Smooth muscle cell (in vitro differentiated cells): ENCODE results near the gene HYPK. TPM values are rescaled to one million over a fixed set of nuclear protein-coding genes. Genes with fewer than 3 reads are reported as not detected.

Experiments used
- DNase-seq: peaks from one replicate; lab custom pipeline; 2025; ENCODE audit not compliant: unreplicated experiment; lab: John Stamatoyannopoulos, UW
- H2AFZ ChIP-seq: fragments of 200-600 bp; sonication (generic); 2 replicates; pipeline ENCODE4 v1.6.0; 2016; ENCODE audit warnings: antibody characterized with exemption, low read depth, mild to moderate bottlenecking
- H3F3A ChIP-seq: fragments of 200-600 bp; sonication (generic); 2 replicates; pipeline ENCODE4 v1.6.0; 2017; ENCODE audit warnings: antibody characterized with exemption, low read depth
- H3K27ac ChIP-seq: fragments of 200-600 bp; sonication (generic); 2 replicates; pipeline ENCODE4 v1.5.1; 2016; ENCODE audit warnings: low read depth, mild to moderate bottlenecking
- H3K27me3 ChIP-seq: fragments of 200-600 bp; sonication (generic); 2 replicates; pipeline ENCODE4 v1.6.1; 2016; ENCODE audit warnings: low read depth, mild to moderate bottlenecking
- H3K36me3 ChIP-seq: fragments of 200-600 bp; sonication (generic); 2 replicates; pipeline ENCODE4 v1.5.1; 2016; ENCODE audit warnings: low read depth
- H3K4me1 ChIP-seq: fragments of 200-600 bp; sonication (generic); 2 replicates; pipeline ENCODE4 v1.5.1; 2016; ENCODE audit warnings: low read depth
- H3K4me2 ChIP-seq: fragments of 200-600 bp; sonication (generic); 2 replicates; pipeline ENCODE4 v1.6.0; 2016; ENCODE audit warnings: mild to moderate bottlenecking
- H3K4me3 ChIP-seq: fragments of 200-600 bp; sonication (generic); 2 replicates; pipeline ENCODE4 v1.5.1; 2016; ENCODE audit warnings: mild to moderate bottlenecking
- H3K79me2 ChIP-seq: fragments of 200-600 bp; sonication (generic); 2 replicates; pipeline ENCODE4 v1.6.0; 2016; ENCODE audit warnings: low read depth, mild to moderate bottlenecking
- H3K9ac ChIP-seq: fragments of 200-600 bp; sonication (generic); 2 replicates; pipeline ENCODE4 v1.6.0; 2016; ENCODE audit warnings: low read depth
- H3K9me3 ChIP-seq: fragments of 200-600 bp; sonication (generic); replicated peaks from 2 replicates; pipeline ENCODE4 v1.5.1; 2016; ENCODE audit warnings: low read depth
- H4K20me1 ChIP-seq: fragments of 200-600 bp; sonication (generic); 2 replicates; pipeline ENCODE4 v1.6.0; 2016; ENCODE audit warnings: low read depth
- CTCF ChIP-seq: fragments of 200-600 bp; sonication (generic); IDR thresholded peaks from 2 replicates; pipeline ENCODE4 v1.5.1; 2017; ENCODE audit warnings: borderline replicate concordance, mild to moderate bottlenecking, antibody characterized with exemption; ENCODE audit not compliant: insufficient read depth, poor library complexity, severe bottlenecking
- WGBS: methylation state at CpG from one replicate; pipeline ENCODE4 v1.1.7; 2016; ENCODE audit warnings: low lambda C conversion rate; 5-methylcytosine and 5-hydroxymethylcytosine counted together
- polyA plus RNA-seq: library from polyadenylated mRNA; unstranded; fragments of >200 nt; fragmentation: Nextera tagmentation; extraction: Ambion mirVana; gene quantifications from 2 replicates; pipeline ENCODE4 v1.2.1, GENCODE V29; 2016
- total RNA-seq: library from RNA; depleted of rRNA; stranded (reverse); fragments of >200 nt; gene quantifications from 2 replicates; pipeline ENCODE4 v1.2.3, GENCODE V29; 2014

HYPK gene
- total and polyA plus RNA-seq, 2 experiments from 2014 or later = 7.3 to 14.7 TPM

GRCh38 chr15:43789409-43789808, 11.0 kb upstream of the HYPK start:
- H3K4me1 ChIP-seq = peaks cover 13% of the 10 kb centered on the region
- H3K36me3 ChIP-seq = no peaks in the 10 kb centered on the region
- no peak overlapping the region for H3K27ac ChIP-seq
- no peaks in the 10 kb centered on the region for H3K9me3 ChIP-seq
- 94% methylated on average over 3 of the region's 3 CpGs for WGBS
- no peak overlapping the region for H3K9ac ChIP-seq
- H3K79me2 ChIP-seq = peaks cover 23% of the 10 kb centered on the region
- peaks cover 5% of the 10 kb centered on the region for H3F3A ChIP-seq
- H3K27me3 ChIP-seq = no peaks in the 10 kb centered on the region
- no peak overlapping the region for H3K4me3 ChIP-seq
- H4K20me1 ChIP-seq = peaks cover 19% of the 10 kb centered on the region
- TF ChIP-seq CTCF = no peak
- H3K4me2 ChIP-seq = no peak overlapping the region
- no peak overlapping the region for H2AFZ ChIP-seq
- no peak for DNase-seq

GRCh38 chr15:43791993-43792760, 8.2 kb upstream of the HYPK start, which contains the start of gene SERF2:
Gene SERF2 (plus strand): TSS chr15:43792320. CDS start chr15:43792377, 57 bp downstream.
- peaks cover 24% of the 10 kb centered on the region for H3K4me1 ChIP-seq
- peak within 1 kb of the TSS; percentile 77 for H3K4me3 ChIP-seq
- H3K9me3 ChIP-seq = no peaks in the 10 kb centered on the region
- no peaks in the 10 kb centered on the region for H3K36me3 ChIP-seq
- under 1% methylated on average over 59 of the region's 66 CpGs for WGBS
- H3K27me3 ChIP-seq = no peaks in the 10 kb centered on the region
- H3K79me2 ChIP-seq = peaks cover 38% of the 10 kb centered on the region
- H3K4me2 ChIP-seq = peak within 1 kb of the TSS; percentile 98
- peak within 1 kb of the TSS; percentile 83 for H2AFZ ChIP-seq
- H4K20me1 ChIP-seq = peaks cover 46% of the 10 kb centered on the region
- H3F3A ChIP-seq = peaks cover 25% of the 10 kb centered on the region
- H3K9ac ChIP-seq = peak within 1 kb of the TSS; percentile 100
- DNase-seq = peak; percentile 99
- peak within 1 kb of the TSS; percentile 97 for H3K27ac ChIP-seq
- no peak for TF ChIP-seq CTCF

GRCh38 chr15:43792761-43793476, 7.5 kb upstream of the HYPK start:
- WGBS = 4% methylated on average over 33 of the region's 33 CpGs
- Histone ChIP-seq H3K4me2 (peak overlapping the region; percentile 98), H3K27me3 (no peaks in the 10 kb centered on the region), H3K9ac (peak overlapping the region; percentile 100), H3K4me1 (peaks cover 24% of the 10 kb centered on the region), H3F3A (peaks cover 30% of the 10 kb centered on the region), H2AFZ (no peak overlapping the region), H3K9me3 (no peaks in the 10 kb centered on the region), H3K27ac (peak overlapping the region; percentile 97), H3K4me3 (peak overlapping the region; percentile 77), H3K79me2 (peaks cover 38% of the 10 kb centered on the region), H3K36me3 (no peaks in the 10 kb centered on the region), H4K20me1 (peaks cover 54% of the 10 kb centered on the region)
- TF ChIP-seq CTCF = no peak
- DNase-seq = no peak
